Choroid plexus epithelial cell (primary cell): ENCODE data around the gene NT5DC3.
"Not testable (repeated sequence)": the region's sequence is repeated elsewhere in the genome, so short reads cannot be mapped to it uniquely, and the experiment has no call there.

ENCODE experiments used
- DNase-seq: peaks from one replicate; pipeline ENCODE4 v3.0.0-alpha.2; 2010; ENCODE audit warnings: low read depth
- H3K4me3 ChIP-seq: 2 replicates; pipeline ENCODE4 v1.5.1; 2011; ENCODE audit warnings: low read depth, mild to moderate bottlenecking, control low read depth, low read length, moderate library complexity
- TF ChIP-seq, protein P1 (sequence below): conservative IDR thresholded peaks from 2 replicates; pipeline ENCODE4 v1.5.1; 2011; ENCODE audit warnings: low read depth, mild to moderate bottlenecking, control low read depth, inconsistent platforms, low read length, moderate library complexity

Gene NT5DC3

DNA sequence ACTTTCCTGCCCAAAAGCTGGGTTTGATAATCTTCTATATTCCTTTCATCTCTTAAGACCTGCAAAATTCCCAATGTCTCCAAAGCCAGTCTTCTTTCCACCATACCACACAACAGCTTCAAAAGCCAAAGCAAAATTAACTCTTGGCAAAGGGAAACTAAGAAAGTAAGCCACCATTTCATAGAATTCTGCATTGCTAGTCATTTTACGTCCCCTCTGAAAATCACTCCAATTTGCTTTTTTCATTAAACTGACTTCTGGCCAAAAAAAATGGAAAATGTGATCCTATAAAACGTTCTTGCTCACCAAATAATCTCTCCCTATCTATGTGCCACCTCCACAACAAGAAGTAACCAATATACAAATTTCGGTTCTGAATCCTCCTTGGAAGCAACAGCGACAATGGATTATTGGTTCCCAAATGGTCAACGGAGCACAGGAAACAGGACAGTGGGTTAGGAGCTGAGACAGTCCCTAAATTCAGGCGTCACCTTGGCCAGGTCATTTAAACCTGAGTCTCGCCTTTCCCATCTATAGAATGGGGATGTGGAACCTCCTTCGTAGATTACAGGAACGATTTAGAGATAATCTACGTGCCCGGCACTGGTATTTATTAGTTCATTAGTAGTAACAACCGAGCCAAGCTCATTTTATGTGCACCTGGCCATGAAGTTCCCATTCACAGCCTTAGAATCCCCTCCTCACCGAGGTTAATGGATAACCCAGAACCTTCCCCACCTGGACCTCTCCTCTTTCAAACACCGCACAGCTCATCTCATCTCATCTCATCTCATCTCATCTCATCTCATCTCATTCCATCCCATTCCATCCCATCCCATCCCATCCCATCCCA lies 1.2 kb downstream of the NT5DC3 start:
- DNase-seq, result no peak
- TF ChIP-seq, protein P1, sequence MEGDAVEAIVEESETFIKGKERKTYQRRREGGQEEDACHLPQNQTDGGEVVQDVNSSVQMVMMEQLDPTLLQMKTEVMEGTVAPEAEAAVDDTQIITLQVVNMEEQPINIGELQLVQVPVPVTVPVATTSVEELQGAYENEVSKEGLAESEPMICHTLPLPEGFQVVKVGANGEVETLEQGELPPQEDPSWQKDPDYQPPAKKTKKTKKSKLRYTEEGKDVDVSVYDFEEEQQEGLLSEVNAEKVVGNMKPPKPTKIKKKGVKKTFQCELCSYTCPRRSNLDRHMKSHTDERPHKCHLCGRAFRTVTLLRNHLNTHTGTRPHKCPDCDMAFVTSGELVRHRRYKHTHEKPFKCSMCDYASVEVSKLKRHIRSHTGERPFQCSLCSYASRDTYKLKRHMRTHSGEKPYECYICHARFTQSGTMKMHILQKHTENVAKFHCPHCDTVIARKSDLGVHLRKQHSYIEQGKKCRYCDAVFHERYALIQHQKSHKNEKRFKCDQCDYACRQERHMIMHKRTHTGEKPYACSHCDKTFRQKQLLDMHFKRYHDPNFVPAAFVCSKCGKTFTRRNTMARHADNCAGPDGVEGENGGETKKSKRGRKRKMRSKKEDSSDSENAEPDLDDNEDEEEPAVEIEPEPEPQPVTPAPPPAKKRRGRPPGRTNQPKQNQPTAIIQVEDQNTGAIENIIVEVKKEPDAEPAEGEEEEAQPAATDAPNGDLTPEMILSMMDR, result no peak
- H3K4me3 ChIP-seq, result peak overlapping the region; percentile 78

- no peak overlapping the region for H3K4me3 ChIP-seq
- TF ChIP-seq, protein P1, result no peak
- DNase-seq, result no peak
Measured at GRCh38 chr12:103839103-103839502, 1.9 kb downstream of the NT5DC3 start.

GRCh38 chr12:103838254-103838914 lies 2.6 kb downstream of the NT5DC3 start:
- TF ChIP-seq, protein P1, result no peak
- DNase-seq, result no peak
- no peak overlapping the region for H3K4me3 ChIP-seq

DNA sequence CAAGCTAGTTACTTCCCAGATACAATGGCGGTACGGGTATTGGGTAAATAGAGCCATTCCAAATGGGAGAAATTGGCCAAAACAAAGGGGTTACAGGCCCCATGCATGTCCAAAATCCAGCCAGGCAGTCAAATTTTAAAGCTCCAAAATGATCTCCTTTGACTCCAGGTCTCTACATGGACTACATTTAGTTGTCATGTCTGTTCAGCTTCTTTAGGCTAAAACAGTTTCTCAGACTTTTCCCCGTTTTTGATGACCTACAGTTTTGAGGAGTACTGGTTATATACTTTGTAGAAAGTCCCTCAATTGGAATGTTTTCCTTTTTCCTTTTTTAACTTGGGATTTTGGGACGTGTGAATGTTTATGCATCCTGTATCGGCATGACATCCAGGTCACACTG lies 4.7 kb downstream of the NT5DC3 start:
- H3K4me3 ChIP-seq, result no peak overlapping the region
- no peak for DNase-seq
- TF ChIP-seq, protein P1, result no peak

DNA sequence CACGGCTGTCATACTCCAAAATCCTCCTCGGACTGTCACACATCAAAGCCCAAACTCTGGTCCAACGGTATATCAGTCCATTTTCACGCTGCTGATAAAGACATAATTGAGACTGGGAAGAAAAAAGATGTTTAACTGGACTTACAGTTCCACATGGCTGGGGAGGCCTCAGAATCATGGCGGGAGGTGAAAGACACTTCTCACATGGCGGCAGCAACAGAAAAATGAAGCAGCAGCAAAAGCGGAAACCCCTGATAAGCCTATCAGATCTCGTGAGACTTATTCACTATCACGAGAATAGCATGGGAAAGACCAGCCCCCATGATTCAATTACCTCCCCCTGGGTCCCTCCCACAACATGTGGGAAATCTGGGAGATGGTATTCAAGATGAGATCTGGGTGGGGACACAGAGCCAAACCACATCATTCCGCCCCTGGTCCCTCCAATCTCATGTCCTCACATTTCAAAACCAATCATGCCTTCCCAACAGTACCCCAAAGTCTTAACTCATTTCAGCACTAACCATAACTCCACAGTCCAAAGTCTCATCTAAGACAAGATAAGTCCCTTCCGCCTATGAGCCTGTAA lies 5.2 kb downstream of the NT5DC3 start:
- not testable (repeated sequence) for DNase-seq, H3K4me3 ChIP-seq

- H3K4me3 ChIP-seq, result no peak overlapping the region
- no peak for DNase-seq
- TF ChIP-seq, protein P1, result no peak
Measured at GRCh38 chr12:103834942-103835341, 6.1 kb downstream of the NT5DC3 start.

DNA sequence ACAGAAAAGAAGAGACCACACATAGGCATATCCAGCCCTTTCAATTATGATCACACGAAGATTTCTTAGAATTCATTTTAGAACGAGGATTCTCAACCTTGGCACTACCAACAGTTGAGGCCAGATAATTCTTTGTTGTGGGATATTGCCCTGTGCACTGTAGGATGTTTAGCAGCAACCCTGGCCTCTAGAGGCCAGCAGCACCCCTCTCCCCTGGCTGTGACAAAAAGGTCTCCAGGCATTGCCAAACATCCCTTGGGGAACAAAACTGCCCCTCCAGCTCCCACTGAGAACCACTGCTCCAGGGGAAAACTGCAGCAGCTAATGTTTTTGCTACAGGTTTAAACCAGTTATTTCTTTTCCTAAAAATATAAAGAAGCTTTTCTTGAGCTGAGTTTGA lies 7.1 kb downstream of the NT5DC3 start:
- no peak for DNase-seq
- TF ChIP-seq, protein P1, result peak; percentile 7
- H3K4me3 ChIP-seq, result no peak overlapping the region
